ENCODE measurements around the gene HBEGF.

DNA sequence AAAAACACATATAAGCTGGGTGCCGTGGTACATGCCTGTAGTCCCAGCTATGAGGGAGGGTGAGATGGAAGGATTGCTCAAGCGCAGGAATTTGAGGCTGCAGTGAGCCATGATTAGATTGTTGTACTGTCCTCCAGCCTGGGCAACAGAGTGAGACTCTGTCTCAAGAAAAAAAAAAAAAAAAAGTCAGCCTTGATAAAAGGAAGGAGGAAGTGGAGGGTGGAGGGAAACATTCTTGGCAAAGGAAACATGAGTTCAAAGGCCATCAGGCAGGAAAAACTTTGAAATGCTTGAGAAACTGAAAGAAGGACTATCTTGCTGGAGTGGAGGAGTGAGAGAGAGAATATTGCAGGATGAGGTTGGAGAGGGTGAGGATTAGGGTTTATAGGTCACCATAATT, 36.9 kb upstream of the HBEGF start:
- TF ChIP-seq, protein P1, sequence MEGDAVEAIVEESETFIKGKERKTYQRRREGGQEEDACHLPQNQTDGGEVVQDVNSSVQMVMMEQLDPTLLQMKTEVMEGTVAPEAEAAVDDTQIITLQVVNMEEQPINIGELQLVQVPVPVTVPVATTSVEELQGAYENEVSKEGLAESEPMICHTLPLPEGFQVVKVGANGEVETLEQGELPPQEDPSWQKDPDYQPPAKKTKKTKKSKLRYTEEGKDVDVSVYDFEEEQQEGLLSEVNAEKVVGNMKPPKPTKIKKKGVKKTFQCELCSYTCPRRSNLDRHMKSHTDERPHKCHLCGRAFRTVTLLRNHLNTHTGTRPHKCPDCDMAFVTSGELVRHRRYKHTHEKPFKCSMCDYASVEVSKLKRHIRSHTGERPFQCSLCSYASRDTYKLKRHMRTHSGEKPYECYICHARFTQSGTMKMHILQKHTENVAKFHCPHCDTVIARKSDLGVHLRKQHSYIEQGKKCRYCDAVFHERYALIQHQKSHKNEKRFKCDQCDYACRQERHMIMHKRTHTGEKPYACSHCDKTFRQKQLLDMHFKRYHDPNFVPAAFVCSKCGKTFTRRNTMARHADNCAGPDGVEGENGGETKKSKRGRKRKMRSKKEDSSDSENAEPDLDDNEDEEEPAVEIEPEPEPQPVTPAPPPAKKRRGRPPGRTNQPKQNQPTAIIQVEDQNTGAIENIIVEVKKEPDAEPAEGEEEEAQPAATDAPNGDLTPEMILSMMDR (IDR thresholded peaks at IDR 0.05; ENCODE audit: insufficient read depth, low read depth, low read length) = no peak
- no peak for TF ChIP-seq EZH2 (IDR thresholded peaks at IDR 0.05; ENCODE audit: insufficient read depth, low read length)

Measured in astrocyte (in vitro differentiated cells and primary cell).